ENCODE results near the gene CD47.

The CD47 gene

DNA sequence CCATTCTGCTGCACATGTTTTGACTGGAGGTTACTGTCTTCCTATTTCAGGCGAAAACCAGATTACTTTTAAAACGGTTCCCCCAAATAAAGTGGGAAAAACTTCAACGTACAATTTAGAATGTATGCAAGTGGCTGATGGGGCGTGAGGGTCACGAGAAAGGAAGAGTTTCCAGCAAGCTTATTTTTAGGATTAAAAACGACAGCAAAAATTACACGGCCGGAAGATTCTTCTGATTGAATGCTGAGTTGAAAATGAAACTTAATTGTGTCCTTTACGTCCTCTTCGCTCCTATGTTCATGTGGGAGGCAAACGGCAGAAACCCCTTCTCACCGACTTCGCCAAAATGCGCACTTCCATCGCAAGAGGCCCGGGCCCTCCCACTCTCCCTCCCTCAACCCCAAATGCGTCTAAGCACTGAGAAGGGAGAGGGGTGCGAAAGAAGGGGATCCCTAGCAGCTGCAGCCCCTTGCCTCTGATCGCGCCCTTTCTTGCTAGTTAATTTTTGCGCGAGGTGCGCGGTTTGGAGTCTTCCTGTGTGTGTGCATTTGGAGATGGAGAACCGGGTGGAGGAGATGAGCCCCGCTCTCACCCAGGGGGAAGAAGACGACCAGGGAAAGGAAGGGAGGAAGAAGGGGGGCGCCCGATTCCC, 656 bp downstream of the CD47 start:
- DNase-seq: no peak

DNA sequence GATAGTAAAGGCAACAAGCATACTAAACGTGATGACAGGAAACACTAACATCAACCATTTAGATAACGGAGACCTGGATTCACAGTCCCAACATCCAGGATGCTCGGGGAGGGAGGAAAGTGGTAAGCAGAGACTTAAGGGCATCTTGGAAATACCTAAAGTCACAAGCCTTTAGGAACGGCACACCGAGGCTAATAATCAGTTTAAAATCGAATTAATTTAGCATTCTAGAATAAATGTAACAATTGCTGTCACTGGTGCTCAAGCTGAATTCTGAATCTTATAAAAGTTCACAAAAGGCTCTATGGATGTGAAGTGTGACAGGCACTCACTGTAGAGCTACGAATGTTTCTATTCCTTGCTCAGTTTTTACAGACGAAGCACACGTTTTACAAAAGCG, 1.3 kb downstream of the CD47 start:
- DNase-seq: no peak

DNA sequence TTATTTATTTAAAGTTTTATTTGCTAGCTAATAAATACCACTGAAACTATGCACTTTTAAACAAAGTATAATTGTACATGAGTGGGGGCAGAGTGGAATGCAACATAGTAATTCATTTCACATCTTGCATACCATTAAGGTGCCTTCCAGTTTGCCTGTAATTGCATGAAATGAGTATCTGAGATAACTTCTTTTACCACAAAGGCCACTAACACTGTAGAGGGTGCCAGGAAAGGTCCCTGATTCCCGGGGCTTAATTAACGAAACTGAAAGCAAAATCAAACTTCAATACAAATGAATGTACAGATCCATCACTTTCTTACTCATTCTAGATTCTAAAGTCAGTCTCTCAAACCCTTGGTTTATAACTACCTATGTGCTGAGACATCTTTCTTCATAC, 2.1 kb downstream of the CD47 start:
- no peak for DNase-seq

DNA sequence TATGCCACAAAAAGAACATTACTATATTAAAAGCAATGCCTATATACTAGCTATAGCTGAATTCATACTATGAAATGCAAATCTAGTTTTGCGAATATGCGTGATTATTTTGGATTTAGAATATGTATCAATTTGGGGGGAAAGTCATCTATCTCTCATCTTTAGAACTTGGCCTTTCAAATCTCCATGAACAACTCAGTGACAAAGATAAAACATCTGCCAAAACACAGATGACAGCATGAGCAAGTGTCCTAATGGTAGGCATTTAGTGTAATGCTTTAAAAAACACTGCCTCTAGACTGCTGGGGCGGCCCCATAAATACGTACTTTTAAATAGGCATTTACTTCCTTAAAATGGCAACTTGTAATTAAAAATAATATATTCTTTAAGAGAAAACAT, 2.7 kb downstream of the CD47 start:
- DNase-seq: no peak

DNA sequence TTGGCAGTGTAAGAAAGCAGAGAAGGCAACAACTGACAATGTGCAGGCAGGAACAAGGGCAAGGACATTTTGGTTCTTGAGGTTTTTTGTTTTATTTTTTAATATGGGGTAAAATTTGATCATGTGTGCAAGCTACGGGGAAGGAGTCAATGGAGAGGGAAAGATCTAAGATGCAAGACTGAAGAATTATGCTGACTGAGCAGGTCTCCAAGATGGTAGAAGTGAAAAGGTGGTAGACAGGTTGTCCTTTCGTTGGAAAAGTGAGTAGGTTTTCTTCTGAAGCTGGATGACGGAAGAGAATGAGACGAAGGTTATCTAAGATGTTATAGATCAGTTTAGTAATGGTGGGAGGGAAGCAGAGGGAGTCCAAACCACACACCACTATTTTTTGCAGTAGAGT, 4.2 kb downstream of the CD47 start:
- no peak for DNase-seq

DNA sequence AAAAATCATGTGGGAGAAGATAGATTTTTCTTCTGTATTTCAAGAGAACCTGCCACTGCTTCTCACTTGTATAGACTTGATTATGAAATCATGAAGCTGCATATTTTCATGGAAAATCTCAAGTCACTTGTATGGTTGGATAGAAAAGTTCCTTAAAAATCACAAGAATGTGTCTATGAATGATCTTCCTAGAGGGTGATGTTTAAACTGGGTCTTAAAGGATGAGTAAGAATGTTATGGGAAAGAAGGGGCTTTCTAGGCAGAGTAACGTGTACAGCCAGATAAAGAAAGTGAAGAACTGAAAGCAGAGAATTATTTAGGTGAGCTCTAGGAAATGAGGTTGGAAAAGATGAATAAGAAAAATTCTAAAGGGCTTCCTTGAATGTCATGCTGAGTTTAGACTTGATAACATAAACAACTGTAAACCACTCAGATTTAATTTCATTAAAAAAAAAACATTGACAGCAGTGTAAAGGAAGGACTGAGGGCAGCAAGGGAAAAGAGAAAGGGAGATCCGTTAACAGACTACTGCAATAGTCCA, 5.0 kb downstream of the CD47 start:
- no peak for DNase-seq

DNA sequence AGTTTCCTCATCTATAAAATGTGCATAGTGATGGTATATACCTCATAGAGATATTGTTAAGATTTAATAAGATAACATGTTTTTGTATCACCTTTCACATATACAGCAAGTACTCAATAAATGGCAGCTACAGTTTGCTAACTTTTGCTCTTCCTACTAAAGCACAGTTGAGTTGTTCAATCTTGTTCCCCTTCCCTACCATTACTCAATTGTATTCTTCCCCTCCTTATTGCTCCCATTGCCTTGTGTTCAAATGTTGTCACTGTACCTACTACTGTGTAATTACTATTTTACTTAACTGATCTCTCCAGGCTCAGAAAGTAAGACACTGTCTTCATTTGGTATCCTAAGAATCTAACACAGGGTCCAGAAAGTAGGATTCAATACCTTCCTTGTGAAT, 5.5 kb downstream of the CD47 start:
- no peak for DNase-seq

DNA sequence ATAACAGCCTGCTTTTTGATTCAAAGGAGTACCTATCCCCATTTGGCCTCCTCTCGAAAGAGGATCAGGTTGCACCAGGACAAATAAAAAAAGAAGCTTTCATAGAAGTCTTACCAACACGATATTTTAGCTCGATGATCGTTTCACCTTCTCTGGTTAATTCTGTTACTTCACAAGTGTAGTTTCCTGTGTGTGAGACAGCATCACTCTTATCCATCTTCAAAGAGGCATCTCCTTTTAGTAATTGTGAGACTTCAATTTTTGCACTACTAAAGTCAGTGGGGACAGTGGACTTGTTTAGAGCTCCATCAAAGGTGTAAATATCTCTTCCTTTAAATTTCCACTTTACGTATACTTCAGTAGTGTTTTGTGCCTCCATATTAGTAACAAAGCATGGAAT, 11.0 kb downstream of the CD47 start:
- no peak for DNase-seq

DNA sequence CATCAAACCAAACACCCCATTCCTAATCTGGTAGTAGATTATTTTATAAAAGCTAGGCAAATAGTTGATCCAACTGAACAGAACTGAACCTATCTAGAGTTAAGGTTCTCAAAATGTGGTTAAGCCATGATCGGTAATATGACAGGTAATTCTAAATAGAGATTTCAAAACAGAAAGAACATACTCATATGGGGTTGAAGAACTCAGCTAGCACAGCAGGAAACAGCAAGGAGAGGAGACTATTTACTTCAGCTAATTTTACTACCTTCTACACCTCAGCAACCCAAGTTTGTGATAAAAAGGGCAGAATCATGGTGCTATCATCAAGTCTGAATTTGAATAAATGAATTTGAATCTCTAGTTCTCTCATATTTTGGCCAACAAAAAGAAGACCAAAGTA, 11.8 kb downstream of the CD47 start:
- DNase-seq: no peak

DNA sequence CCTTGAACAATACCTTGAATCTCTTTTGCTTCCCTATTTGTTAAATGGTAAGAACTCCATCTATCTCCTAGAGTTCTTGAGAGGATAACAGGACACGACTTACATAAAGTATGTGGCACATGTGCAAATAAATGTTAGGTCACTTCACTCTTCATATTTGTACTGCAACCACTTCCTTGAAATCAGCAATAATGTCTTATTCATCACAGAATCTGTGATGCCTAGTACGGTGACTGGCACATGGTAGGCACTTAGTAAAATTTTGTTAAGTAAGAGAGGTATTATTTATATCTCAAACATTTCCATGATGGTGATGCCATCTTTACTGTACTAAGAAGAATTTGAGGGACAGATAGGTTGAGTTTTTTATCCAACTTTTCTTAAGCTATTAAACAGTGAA, 14.3 kb downstream of the CD47 start:
- DNase-seq: no peak

DNA sequence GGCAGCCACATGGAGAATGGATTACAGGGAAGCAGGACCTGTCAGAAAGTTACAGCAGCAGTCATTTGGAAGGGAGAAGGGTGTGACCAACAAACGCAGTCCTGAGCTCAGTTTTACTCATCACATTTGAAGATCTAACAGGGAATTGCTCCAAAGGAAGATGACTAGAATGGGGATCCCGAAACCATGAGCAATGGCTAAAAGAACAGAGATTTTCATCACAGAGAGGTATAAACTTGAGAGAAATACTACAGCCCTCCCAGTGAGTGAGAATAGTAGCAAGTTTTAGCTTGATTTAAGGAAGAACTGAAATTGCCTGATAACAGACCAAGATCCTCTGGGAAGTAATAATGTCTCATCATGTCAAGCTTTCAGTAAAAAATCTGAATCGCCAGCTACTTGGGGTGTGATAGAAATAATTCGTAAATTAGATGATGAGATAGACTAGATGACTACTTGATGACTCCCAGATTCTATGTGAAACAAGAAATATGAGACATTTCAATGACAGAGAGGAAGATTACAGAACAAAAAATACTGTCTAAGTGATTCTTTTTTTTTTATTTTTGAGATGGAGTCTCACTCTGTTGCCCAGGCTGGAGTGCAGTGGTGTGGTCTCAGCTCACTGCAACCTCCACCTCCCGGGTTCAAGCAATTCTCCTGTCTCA, 16.9 kb downstream of the CD47 start:
- no peak for DNase-seq

DNA sequence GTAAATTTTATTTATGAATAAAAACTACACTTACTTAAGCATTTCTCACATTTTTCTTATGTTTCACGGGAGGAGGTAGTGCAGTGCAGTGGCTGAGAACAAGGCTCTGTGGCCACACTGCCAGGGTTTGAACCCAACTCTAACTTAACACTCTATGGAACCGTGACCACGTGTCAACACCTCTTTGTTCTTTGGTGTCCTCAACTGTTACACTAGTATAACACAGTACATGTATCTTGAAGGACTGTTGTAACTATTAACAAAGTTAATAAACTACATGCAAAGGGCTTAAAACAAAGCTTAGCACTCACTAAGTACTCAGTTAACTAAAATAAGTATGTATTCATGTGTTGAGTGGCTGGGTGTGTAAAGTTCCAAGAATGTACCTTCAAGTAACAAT, 19.5 kb downstream of the CD47 start:
- no peak for DNase-seq

DNA sequence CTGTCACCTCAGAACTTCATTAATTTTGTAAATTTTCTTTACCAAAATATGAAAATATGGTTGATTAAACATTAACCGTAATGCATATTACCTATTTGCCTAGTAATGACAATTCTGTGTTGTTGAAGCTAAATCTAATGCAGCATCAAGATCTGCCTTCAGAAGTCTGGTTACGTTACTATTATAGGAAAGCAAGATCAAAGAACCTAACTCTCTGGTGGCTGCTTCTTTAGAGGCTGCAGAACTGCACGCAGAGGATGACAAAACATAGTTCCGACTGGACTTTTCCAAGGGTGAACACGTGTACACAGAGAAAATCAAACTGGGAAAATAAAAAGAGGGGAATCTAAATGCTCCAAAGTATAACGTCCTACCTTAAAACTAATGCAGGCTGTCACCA, 20.5 kb downstream of the CD47 start:
- no peak for DNase-seq

DNA sequence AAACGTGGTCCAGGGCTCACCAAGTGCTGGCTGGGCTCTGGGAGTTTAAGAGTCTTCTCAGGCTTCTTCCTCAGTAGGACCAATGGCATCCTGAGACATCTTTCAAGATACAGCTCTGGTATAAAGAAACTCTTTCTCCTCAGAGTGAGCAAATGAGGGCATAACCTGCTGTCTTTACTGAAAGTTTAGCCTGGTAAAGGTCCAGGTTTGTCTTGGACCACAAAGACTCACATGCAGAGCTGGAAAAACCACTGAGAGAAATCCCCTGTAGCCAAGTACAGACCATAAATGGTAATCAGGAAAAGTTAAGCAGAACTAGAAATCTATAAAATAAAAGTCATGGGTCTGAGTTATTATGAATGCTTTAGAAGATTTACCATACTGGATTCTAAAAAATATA, 23.1 kb downstream of the CD47 start:
- DNase-seq: no peak

DNA sequence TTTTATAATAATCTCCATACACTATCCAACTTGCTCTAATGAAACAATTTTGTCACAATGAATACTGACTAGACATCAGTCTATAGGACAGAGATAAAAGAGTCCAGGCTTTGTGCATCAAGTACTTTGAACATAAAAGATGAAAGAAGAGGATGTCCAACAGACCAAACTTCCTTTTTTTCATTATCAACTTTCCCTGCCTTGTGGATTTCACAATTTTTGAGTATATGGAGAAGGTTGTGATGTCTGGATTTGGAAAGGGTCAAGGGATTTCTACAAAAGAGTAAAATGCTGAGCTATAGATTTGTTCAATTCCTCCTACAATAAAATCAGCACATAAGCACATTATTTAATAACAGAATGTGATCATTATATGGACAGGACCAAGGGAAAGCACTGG, 25.7 kb downstream of the CD47 start:
- DNase-seq: no peak

DNA sequence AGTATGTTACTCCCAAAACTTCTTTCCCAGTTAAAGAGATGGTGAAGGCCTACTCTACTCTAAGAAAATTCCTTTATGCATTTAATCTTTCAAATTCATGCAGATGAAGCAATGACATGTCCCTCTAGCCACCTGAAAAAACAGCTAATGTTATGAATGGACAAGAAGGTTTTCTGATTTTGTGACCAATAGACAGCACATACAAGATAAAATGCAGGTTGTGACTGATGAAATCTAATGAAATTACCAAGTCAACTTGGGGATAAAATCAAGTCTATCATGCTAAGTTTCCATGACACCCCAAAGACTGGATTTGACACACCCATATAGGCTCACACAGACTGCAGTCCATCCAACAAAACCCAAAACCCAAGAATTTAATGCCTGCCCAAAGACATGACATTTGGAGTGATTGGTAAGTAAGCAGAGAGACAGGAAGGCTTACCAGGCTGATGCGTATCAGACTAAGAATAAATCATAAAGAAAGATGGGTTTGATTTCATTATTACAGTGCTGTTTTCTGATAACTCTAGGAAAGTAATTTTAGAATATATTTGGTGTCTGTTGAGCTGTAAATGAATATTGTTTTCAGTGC, 26.4 kb downstream of the CD47 start:
- no peak for DNase-seq

DNA sequence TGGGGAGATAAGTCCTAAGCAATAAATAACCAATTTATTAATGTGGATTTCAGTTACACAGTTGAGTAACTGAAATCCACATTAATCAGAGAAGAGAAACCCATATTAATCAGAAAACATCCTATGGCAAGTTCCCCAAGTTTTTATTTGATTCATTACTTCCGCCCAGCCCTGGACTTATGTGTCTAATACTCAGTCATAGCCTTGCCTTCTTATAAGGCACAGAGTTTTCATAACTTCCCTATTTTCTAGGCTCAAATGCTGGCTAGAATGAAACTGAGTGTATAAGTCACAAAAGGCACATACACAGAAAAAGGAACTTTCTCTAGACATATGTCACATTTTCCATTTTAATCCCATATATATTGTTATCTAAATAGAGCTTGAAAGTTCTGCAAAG, 28.8 kb downstream of the CD47 start:
- DNase-seq: no peak

DNA sequence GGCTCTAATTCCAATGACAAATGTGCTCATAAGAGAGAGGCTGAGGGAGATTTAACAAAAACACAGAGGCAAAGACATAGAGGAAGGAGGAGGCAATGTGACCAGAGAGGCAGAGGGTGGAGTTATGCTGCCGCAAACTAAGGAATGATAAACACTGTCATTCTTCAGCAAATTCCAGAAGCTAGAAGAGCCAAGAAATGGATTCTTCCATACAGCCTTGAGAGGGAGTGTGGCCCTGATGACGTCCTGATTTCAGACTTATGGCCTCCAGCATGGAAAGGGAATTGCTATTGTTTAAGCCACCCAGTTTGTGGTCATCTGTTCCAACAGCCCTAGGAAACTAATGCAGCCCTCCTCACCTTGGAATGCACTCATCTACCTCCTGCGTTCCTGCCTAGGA, 30.5 kb downstream of the CD47 start:
- no peak for DNase-seq

DNA sequence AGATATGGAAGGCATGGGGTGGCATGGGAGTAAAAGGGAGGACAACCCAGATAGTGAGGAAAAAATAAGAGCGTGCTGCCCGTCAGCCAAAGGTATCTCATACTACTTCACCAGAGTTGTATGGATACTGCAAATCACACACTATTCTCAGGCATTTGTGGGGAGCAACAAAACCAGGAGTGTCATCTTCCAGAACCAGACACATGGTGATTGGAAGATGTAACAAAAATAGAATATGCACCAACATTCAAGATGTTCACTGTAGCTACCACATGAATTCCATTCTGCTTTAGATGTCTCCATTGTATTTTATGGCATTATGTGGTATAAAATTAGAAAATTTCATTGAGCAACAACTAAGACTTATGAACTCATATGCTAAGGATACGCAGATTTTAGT, 34.9 kb downstream of the CD47 start:
- no peak for DNase-seq

DNA sequence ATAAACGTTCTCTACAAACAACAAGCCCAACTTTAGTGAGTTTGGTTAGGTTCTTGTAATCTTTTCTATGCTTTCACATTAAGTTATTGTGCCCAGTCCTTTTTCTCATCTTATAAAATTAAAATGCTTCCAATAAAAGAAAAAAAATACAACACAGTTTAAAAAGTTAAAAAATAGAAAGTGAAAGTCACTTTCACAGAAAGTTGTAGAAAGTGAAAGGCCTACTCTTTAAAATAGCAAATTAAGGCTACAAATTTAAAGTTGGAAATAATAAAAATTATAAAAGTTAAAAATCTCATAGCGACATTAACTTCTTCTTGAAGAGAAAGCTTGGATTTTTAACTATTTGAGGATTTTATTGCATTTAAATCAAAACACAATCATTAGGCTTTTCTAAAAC, 35.9 kb downstream of the CD47 start:
- no peak for DNase-seq

DNA sequence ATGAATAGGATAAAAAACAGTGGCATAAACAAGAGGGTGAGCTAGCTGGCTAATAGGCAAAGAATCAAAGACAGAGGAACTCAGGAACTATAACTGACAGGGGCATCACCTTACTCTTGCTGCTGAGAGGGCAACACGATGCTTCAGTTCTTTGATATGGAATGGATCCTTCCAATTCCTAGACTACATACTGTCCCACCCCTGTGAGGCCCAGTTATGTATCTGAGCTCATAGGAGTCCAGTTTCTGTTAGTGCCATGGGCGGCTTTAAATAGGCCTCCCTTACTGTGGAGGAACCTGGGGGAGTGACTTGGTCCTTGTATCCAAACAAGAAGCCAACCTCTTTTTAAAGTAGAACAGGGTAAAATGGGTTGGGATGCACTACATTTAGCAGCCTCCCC, 37.3 kb downstream of the CD47 start:
- no peak for DNase-seq

DNA sequence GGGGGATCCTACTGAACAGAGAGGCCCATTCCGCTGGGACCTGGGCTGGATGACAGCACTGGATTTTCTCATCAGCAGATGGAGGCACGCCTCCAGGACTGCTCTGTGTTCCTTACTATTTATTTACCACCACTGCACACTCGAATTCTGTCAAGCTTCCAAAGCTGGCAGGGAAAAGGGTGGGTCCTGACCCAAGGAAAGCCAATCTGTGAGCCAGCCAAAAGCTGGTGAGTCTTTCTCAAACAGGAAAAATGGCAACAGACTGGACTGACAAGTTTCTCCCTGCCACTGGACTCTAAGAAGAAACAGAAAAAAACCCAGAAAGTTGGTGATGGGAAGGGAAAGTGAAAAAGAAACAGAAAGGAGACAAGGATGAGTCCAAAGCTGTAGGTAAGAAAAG, 37.8 kb downstream of the CD47 start:
- DNase-seq: no peak

DNA sequence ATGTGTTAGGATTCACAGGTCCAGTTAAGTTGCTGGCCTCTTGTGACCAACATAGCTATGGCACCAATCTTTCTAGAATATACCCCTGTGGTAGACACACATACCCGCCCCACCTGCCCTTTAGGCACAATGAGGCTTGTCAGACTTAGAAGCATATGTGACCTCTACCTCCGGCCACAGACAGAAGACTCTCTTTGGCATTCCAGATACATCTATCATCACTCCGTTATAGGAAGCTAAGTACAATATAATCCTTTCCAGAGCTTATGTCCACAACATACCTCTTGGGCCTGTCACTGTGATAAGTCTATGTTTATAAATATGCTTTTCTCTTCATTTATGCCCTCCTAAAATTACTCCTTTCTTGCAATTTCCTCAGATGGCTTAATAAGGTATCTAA, 39.8 kb downstream of the CD47 start:
- DNase-seq: no peak

DNA sequence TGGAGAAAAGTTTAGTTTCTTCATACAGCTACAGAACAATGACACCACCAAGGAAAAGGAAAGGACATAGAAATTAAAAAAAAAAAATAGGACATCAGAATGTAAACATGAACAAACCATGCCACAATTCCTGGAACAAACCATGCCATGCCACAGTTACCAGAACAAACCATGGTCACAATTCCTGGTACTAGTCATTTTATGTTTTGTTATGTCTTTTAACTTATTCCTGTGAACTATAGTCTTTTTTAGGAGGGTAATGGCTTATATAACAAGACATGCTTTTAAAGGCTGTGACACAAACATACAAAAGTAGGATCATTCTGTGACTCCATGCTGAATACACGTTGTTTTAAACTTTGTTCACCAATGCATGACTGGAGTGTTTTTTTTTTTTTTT, 42.8 kb downstream of the CD47 start:
- DNase-seq: no peak

DNA sequence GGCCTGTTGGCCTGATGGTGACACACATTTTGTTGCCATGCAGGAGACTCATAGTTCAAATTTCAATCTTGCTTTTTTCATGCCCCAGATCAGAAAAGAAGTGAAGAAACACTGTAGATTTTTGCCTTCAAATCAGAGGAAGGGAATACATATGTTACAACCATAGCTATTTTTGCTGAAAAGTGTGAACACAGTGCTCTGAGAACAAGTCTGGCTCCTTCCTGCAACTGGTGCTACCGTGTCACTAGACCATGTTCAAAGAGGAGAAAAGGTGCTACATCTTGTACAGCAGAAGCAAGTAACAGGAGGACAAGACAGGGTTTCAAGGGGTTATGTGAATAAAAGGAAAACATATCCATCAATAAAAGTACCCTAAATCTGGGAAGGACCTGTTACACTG, 44.6 kb downstream of the CD47 start:
- DNase-seq: no peak
